ENCODE results near the gene SPATA31E1.
"Not testable (repeated sequence)": the region's sequence is repeated elsewhere in the genome, so short reads cannot be mapped to it uniquely, and the experiment has no call there.

SPATA31E1 gene

DNA sequence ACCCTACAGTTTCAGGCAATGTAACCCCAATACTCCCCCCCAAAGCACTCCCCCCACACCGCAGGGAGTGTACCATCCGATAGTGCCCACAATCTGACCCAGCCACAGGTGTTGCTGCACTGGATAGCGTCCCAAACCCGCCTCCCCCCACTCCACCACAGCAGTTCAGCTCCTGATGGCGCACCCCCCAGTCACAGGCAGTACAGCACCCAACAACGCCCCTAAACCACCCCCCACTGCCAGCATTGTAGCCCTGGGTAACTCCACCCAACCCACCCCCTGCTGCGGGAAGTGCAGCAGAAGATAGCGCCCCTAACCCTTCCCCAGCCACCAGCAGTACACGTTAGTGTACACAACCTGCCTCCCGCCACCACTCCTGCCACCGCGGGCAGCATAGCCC is 55.7 kb downstream of the SPATA31E1 start:
- not testable (repeated sequence) for DNase-seq
